GM12878 (cell line): ENCODE data around the gene APPL2. TPM values are rescaled to one million over a fixed set of nuclear protein-coding genes. Genes with fewer than 3 reads are reported as not detected.

Experiments used
- BCL11A ChIP-seq: IDR thresholded peaks from 2 replicates; pipeline ENCODE4 v1.6.1; 2011; ENCODE audit warnings: low read depth, low read length
- BHLHE40 ChIP-seq, 2 experiments: fragments of 450-650 bp in 1 of 2; IDR thresholded peaks; 2 replicates each; pipeline ENCODE4 v1.6.1; 2011 to 2017; ENCODE audit warnings: low read depth in 2 of 2, borderline replicate concordance in 1 of 2, improper control_type of control experiment in 1 of 2, low read length in 1 of 2, mild to moderate bottlenecking in 1 of 2
- FOXK2 ChIP-seq: fragments of 450-650 bp; IDR thresholded peaks from 2 replicates; pipeline ENCODE4 v1.6.1; 2017; ENCODE audit warnings: mild to moderate bottlenecking, moderate library complexity
- LARP7 ChIP-seq: fragments of 450-650 bp; IDR thresholded peaks from 2 replicates; pipeline ENCODE4 v1.6.1; 2017; ENCODE audit warnings: mild to moderate bottlenecking
- NFYB ChIP-seq: IDR thresholded peaks from 2 replicates; pipeline ENCODE4 v1.6.1; 2011; ENCODE audit warnings: low read depth, mild to moderate bottlenecking, low read length, improper control_type of control experiment, moderate library complexity; ENCODE audit not compliant: insufficient read depth
- PAX8 ChIP-seq: fragments of 450-650 bp; IDR thresholded peaks from 2 replicates; pipeline ENCODE4 v1.6.1; 2017; ENCODE audit warnings: mild to moderate bottlenecking, moderate library complexity
- PML ChIP-seq: IDR thresholded peaks from 2 replicates; pipeline ENCODE4 v1.6.1; 2012; ENCODE audit warnings: low read length, inconsistent platforms
- POLR2AphosphoS2 ChIP-seq: IDR thresholded peaks from 2 replicates; pipeline ENCODE4 v1.6.1; 2011; ENCODE audit warnings: low read depth, mild to moderate bottlenecking, low read length, improper control_type of control experiment, moderate library complexity
- RB1 ChIP-seq: fragments of 450-650 bp; formaldehyde crosslinking; IDR thresholded peaks from 2 replicates; pipeline ENCODE4 v1.6.1; 2017; ENCODE audit warnings: mild to moderate bottlenecking, borderline replicate concordance
- SIX5 ChIP-seq: IDR thresholded peaks from 2 replicates; pipeline ENCODE4 v1.6.1; 2011; ENCODE audit warnings: mild to moderate bottlenecking, low read depth, low read length, moderate library complexity; ENCODE audit not compliant: severe bottlenecking
- polyA plus RNA-seq, 11 experiments: library from polyadenylated mRNA; depleted of rRNA in 4 of 11; unstranded in 6 of 11; stranded (reverse) in 5 of 11; fragments of >200 nt; fragmentation: Nextera tagmentation in 4 of 11; fragmentation: Illumina TruSeq in 1 of 11; extraction: Ambion mirVana in 4 of 11; extraction: Trizol in 1 of 11; gene quantifications; 1 replicate in 1 of 11; 2 replicates in 10 of 11; pipeline versions ENCODE4 v1.2.1 to v1.2.3, GENCODE V29; 2011 to 2016; ENCODE audit warnings: inconsistent platforms in 2 of 11, missing spikeins in 2 of 11, low read depth in 1 of 11
- total RNA-seq, 4 experiments: library from RNA; depleted of rRNA in 3 of 4; stranded (reverse); fragments of >200 nt in 3 of 4; fragmentation: Illumina TruSeq in 1 of 4; extraction: Trizol in 1 of 4; gene quantifications; 2 replicates each; pipeline versions ENCODE4 v1.2.1 to v1.2.3, GENCODE V29; 2013 to 2021
- TF ChIP-seq, protein P1 (sequence below): fragments of 450-650 bp; IDR thresholded peaks from 2 replicates; pipeline ENCODE4 v1.6.1; 2017; ENCODE audit warnings: antibody characterized with exemption, mild to moderate bottlenecking, moderate library complexity
- TF ChIP-seq, protein P2 (sequence below): fragments of 150-350 bp; IDR thresholded peaks from 2 replicates; pipeline ENCODE4 v1.6.1; 2016; ENCODE audit warnings: low read depth, low read length
- TF ChIP-seq, protein P3 (sequence below), 3 experiments: IDR thresholded peaks in 2 of 3; conservative IDR thresholded peaks in 1 of 3; 2 replicates each; pipeline ENCODE4 v1.5.1; 2011; ENCODE audit warnings: low read depth in 3 of 3, low read length in 3 of 3, mild to moderate bottlenecking in 3 of 3, control low read depth in 2 of 3, moderate library complexity in 2 of 3, inconsistent platforms in 1 of 3, mixed read lengths in 1 of 3; ENCODE audit not compliant: control insufficient read depth in 2 of 3, insufficient read depth in 1 of 3; ENCODE audit errors: extremely low read depth in 1 of 3
- TF ChIP-seq, protein P4 (sequence below): fragments of 450-650 bp; IDR thresholded peaks from 2 replicates; pipeline ENCODE4 v1.6.1; 2017; ENCODE audit warnings: mild to moderate bottlenecking, moderate library complexity
- TF ChIP-seq, protein P5 (sequence below): fragments of 450-650 bp; IDR thresholded peaks from 2 replicates; pipeline ENCODE4 v1.6.1; 2016; ENCODE audit warnings: mild to moderate bottlenecking

The APPL2 gene
- total and polyA plus RNA-seq, 10 of the 15 experiments (the other 5 are each of a cell fraction or from before 2014, with no cell fraction given) = 1.9 to 14.2 (median 7.5) TPM

DNA sequence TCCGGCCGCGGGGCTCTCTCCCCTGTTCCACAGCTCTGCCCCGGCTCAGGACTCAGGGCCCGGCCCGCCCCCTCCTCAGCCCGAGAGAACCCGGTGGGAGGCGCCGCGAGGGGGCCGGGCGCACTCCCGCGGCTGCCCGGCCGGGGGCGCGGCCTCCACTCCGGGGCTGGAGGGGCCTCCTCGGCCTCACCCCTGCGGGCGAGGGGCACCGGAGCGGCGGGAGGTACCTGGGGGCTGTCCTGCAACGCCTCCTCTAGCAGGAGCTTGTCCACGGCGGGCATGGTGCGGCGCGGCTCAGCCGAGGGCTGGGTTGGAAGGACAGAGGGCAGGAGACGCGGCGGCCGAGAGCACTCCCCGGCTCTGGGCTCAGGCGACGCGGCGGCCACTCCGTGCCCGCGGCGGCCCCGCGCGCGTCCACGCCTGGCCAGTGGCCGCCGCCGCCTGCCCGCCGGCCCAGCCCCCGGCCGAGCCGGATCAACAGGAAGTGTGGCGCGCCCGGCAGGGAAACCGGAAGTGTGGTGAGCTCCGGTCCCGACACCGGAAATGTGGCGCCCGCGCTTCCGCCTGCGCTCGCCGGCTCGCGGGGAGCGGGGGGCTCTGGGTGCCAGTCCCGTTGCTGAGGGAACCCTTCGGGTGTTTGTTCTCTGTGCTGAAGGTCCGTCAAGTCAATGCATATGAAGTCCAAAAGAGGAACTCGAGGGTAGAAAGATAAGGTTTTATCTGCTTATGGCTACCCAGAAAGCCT is at the start of gene APPL2 (continued):
- TF ChIP-seq SIX5 (peak; percentile 65), RB1 (no peak; the same call in 1 of the 2 replicates), BHLHE40 (IDR thresholded peaks at IDR 0.05; ENCODE audit: borderline replicate concordance in 1 of 2, low read depth in 2 of 2, low read length in 1 of 2) (peak in 1 of 2 experiments; percentile 50; a peak in 1 of 4 replicates), FOXK2 (no peak), POLR2AphosphoS2 (0 out of 2 replicates have a peak, but pooled peaks have one; percentile 41), NFYB (no peak), LARP7 (peak; percentile 83; the same call in 1 of the 2 replicates), BCL11A (no peak), PAX8 (no peak), PML (no peak)
- TF ChIP-seq, protein P1, sequence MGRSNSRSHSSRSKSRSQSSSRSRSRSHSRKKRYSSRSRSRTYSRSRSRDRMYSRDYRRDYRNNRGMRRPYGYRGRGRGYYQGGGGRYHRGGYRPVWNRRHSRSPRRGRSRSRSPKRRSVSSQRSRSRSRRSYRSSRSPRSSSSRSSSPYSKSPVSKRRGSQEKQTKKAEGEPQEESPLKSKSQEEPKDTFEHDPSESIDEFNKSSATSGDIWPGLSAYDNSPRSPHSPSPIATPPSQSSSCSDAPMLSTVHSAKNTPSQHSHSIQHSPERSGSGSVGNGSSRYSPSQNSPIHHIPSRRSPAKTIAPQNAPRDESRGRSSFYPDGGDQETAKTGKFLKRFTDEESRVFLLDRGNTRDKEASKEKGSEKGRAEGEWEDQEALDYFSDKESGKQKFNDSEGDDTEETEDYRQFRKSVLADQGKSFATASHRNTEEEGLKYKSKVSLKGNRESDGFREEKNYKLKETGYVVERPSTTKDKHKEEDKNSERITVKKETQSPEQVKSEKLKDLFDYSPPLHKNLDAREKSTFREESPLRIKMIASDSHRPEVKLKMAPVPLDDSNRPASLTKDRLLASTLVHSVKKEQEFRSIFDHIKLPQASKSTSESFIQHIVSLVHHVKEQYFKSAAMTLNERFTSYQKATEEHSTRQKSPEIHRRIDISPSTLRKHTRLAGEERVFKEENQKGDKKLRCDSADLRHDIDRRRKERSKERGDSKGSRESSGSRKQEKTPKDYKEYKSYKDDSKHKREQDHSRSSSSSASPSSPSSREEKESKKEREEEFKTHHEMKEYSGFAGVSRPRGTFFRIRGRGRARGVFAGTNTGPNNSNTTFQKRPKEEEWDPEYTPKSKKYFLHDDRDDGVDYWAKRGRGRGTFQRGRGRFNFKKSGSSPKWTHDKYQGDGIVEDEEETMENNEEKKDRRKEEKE = no peak
- TF ChIP-seq, protein P2, sequence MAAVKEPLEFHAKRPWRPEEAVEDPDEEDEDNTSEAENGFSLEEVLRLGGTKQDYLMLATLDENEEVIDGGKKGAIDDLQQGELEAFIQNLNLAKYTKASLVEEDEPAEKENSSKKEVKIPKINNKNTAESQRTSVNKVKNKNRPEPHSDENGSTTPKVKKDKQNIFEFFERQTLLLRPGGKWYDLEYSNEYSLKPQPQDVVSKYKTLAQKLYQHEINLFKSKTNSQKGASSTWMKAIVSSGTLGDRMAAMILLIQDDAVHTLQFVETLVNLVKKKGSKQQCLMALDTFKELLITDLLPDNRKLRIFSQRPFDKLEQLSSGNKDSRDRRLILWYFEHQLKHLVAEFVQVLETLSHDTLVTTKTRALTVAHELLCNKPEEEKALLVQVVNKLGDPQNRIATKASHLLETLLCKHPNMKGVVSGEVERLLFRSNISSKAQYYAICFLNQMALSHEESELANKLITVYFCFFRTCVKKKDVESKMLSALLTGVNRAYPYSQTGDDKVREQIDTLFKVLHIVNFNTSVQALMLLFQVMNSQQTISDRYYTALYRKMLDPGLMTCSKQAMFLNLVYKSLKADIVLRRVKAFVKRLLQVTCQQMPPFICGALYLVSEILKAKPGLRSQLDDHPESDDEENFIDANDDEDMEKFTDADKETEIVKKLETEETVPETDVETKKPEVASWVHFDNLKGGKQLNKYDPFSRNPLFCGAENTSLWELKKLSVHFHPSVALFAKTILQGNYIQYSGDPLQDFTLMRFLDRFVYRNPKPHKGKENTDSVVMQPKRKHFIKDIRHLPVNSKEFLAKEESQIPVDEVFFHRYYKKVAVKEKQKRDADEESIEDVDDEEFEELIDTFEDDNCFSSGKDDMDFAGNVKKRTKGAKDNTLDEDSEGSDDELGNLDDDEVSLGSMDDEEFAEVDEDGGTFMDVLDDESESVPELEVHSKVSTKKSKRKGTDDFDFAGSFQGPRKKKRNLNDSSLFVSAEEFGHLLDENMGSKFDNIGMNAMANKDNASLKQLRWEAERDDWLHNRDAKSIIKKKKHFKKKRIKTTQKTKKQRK = no peak
- TF ChIP-seq, protein P3, sequence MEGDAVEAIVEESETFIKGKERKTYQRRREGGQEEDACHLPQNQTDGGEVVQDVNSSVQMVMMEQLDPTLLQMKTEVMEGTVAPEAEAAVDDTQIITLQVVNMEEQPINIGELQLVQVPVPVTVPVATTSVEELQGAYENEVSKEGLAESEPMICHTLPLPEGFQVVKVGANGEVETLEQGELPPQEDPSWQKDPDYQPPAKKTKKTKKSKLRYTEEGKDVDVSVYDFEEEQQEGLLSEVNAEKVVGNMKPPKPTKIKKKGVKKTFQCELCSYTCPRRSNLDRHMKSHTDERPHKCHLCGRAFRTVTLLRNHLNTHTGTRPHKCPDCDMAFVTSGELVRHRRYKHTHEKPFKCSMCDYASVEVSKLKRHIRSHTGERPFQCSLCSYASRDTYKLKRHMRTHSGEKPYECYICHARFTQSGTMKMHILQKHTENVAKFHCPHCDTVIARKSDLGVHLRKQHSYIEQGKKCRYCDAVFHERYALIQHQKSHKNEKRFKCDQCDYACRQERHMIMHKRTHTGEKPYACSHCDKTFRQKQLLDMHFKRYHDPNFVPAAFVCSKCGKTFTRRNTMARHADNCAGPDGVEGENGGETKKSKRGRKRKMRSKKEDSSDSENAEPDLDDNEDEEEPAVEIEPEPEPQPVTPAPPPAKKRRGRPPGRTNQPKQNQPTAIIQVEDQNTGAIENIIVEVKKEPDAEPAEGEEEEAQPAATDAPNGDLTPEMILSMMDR (IDR thresholded peaks at IDR 0.05 in 2 of 3, conservative IDR thresholded peaks at IDR 0.05 in 1 of 3; ENCODE audit: control insufficient read depth in 2 of 3, extremely low read depth in 1 of 3, insufficient read depth in 1 of 3, low read depth in 3 of 3, low read length in 3 of 3) = peak; percentile 16 to 34 (median 22); a peak in 2 of 6 replicates
- TF ChIP-seq, protein P4, sequence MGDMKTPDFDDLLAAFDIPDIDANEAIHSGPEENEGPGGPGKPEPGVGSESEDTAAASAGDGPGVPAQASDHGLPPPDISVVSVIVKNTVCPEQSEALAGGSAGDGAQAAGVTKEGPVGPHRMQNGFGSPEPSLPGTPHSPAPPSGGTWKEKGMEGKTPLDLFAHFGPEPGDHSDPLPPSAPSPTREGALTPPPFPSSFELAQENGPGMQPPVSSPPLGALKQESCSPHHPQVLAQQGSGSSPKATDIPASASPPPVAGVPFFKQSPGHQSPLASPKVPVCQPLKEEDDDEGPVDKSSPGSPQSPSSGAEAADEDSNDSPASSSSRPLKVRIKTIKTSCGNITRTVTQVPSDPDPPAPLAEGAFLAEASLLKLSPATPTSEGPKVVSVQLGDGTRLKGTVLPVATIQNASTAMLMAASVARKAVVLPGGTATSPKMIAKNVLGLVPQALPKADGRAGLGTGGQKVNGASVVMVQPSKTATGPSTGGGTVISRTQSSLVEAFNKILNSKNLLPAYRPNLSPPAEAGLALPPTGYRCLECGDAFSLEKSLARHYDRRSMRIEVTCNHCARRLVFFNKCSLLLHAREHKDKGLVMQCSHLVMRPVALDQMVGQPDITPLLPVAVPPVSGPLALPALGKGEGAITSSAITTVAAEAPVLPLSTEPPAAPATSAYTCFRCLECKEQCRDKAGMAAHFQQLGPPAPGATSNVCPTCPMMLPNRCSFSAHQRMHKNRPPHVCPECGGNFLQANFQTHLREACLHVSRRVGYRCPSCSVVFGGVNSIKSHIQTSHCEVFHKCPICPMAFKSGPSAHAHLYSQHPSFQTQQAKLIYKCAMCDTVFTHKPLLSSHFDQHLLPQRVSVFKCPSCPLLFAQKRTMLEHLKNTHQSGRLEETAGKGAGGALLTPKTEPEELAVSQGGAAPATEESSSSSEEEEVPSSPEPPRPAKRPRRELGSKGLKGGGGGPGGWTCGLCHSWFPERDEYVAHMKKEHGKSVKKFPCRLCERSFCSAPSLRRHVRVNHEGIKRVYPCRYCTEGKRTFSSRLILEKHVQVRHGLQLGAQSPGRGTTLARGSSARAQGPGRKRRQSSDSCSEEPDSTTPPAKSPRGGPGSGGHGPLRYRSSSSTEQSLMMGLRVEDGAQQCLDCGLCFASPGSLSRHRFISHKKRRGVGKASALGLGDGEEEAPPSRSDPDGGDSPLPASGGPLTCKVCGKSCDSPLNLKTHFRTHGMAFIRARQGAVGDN = peak; percentile 49; the same call in 1 of the 2 replicates
- TF ChIP-seq, protein P5, sequence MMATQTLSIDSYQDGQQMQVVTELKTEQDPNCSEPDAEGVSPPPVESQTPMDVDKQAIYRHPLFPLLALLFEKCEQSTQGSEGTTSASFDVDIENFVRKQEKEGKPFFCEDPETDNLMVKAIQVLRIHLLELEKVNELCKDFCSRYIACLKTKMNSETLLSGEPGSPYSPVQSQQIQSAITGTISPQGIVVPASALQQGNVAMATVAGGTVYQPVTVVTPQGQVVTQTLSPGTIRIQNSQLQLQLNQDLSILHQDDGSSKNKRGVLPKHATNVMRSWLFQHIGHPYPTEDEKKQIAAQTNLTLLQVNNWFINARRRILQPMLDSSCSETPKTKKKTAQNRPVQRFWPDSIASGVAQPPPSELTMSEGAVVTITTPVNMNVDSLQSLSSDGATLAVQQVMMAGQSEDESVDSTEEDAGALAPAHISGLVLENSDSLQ = peak; percentile 59
